Measurements from ENCODE around the gene CUBN. TPM values are rescaled to one million over a fixed set of nuclear protein-coding genes. Genes with fewer than 3 reads are reported as not detected.

CUBN gene
- total and polyA plus RNA-seq, 10 of the 15 experiments (the other 5 are each of a cell fraction or from before 2014, with no cell fraction given) = under 0.01 to 0.14 (median 0.02) TPM; not detected in 6

- ATAC-seq (no peak), DNase-seq (ENCODE audit: low read depth, low spot score) (no peak), FAIRE-seq (no peak)
- H3K4me2 ChIP-seq (ENCODE audit: control insufficient read depth, insufficient read depth) = no peak overlapping the region
- no peak overlapping the region for H2AFZ ChIP-seq (ENCODE audit: control insufficient read depth, low read depth, low read length)
- no peaks in the 10 kb centered on the region for H3K4me1 ChIP-seq (ENCODE audit: control insufficient read depth, insufficient read depth, low read length)
- no peak overlapping the region for H3K27ac ChIP-seq (ENCODE audit: control insufficient read depth, insufficient read depth)
- no peaks in the 10 kb centered on the region for H3K79me2 ChIP-seq (ENCODE audit: control insufficient read depth, insufficient read depth, low read length)
- H3K36me3 ChIP-seq (ENCODE audit: control insufficient read depth in 2 of 2, insufficient read depth in 2 of 2, low read length in 1 of 2) = no peaks in the 10 kb centered on the region
- RAD21 ChIA-PET (ENCODE audit: unreplicated experiment) = no interaction called here
- CTCF ChIA-PET = no interaction called here
- no peaks in the 10 kb centered on the region for H3K9me3 ChIP-seq (replicated peaks; ENCODE audit: control insufficient read depth, insufficient read depth, low read length)
- H4K20me1 ChIP-seq (ENCODE audit: control insufficient read depth, insufficient read depth) = no peaks in the 10 kb centered on the region
- POLR2A ChIA-PET = no interaction called here
- intact Hi-C loops (cut with micrococcal nuclease; ENCODE audit: unreplicated experiment) (no loop called here), in situ Hi-C loops (cut with MboI) (no loop called here)
- 50% methylated on average over 4 of the region's 4 CpGs for WGBS (ENCODE audit: insufficient coverage, insufficient replicate concordance, low lambda C conversion rate, missing lambda C conversion rate)
- H3K4me3 ChIP-seq = no peak overlapping the region
- TF ChIP-seq MLLT1 (IDR thresholded peaks at IDR 0.05) = no peak
- no peak for TF ChIP-seq CHD4 (IDR thresholded peaks at IDR 0.05)
- no peaks in the 10 kb centered on the region for H3K27me3 ChIP-seq (replicated peaks in 1 of 2; ENCODE audit: control insufficient read depth in 2 of 2, insufficient read depth in 2 of 2, low read length in 1 of 2)
- no peak overlapping the region for H3K9ac ChIP-seq (ENCODE audit: control insufficient read depth, insufficient read depth, low read length)
- BruUV-seq (replicated peaks) = no TSS peak
- SMC1A ChIA-PET (ENCODE audit: uncharacterized antibody, unreplicated experiment) = no interaction called here
These were observed 225.0 kb downstream of the CUBN start for GRCh38 chr10:16904639-16905061.

GRCh38 chr10:16904049-16904448 is 225.6 kb downstream of the CUBN start:
- in situ Hi-C loops (cut with MboI) (no loop called here), intact Hi-C loops (cut with micrococcal nuclease; ENCODE audit: unreplicated experiment) (no loop called here)
- Histone ChIP-seq H2AFZ (ENCODE audit: control insufficient read depth, low read depth, low read length) (no peak overlapping the region), H3K79me2 (ENCODE audit: control insufficient read depth, insufficient read depth, low read length) (no peaks in the 10 kb centered on the region), H3K4me3 (no peak overlapping the region), H3K27ac (ENCODE audit: control insufficient read depth, insufficient read depth) (no peak overlapping the region), H3K27me3 (replicated peaks in 1 of 2; ENCODE audit: control insufficient read depth in 2 of 2, insufficient read depth in 2 of 2, low read length in 1 of 2) (no peaks in the 10 kb centered on the region), H3K4me1 (ENCODE audit: control insufficient read depth, insufficient read depth, low read length) (no peaks in the 10 kb centered on the region), H3K4me2 (ENCODE audit: control insufficient read depth, insufficient read depth) (no peak overlapping the region), H3K9me3 (replicated peaks; ENCODE audit: control insufficient read depth, insufficient read depth, low read length) (no peaks in the 10 kb centered on the region), H3K9ac (ENCODE audit: control insufficient read depth, insufficient read depth, low read length) (no peak overlapping the region), H4K20me1 (ENCODE audit: control insufficient read depth, insufficient read depth) (no peaks in the 10 kb centered on the region), H3K36me3 (ENCODE audit: control insufficient read depth in 2 of 2, insufficient read depth in 2 of 2, low read length in 1 of 2) (no peaks in the 10 kb centered on the region)
- POLR2A ChIA-PET = no interaction called here
- ATAC-seq (no peak), DNase-seq (ENCODE audit: low read depth, low spot score) (no peak), FAIRE-seq (no peak)
- TF ChIP-seq BACH1 (IDR thresholded peaks at IDR 0.05; ENCODE audit: borderline replicate concordance) (no peak), BCL11A (IDR thresholded peaks at IDR 0.05; ENCODE audit: low read depth, low read length) (no peak), POLR2AphosphoS2 (IDR thresholded peaks at IDR 0.05; ENCODE audit: low read depth, low read length) (no peak), STAT1 (conservative IDR thresholded peaks at IDR 0.05) (no peak), EP300 (IDR thresholded peaks at IDR 0.05; ENCODE audit: borderline replicate concordance in 1 of 2, control insufficient read depth in 1 of 2, low read depth in 2 of 2, low read length in 2 of 2) (no peak), NR2C1 (IDR thresholded peaks at IDR 0.05) (no peak), ZNF592 (IDR thresholded peaks at IDR 0.05) (no peak), MTA2 (IDR thresholded peaks at IDR 0.05; ENCODE audit: low read depth) (no peak), TCF12 (IDR thresholded peaks at IDR 0.05; ENCODE audit: low read depth, low read length) (no peak)
- SMC1A ChIA-PET (ENCODE audit: uncharacterized antibody, unreplicated experiment) = no interaction called here
- CTCF ChIA-PET = no interaction called here
- RAD21 ChIA-PET (ENCODE audit: unreplicated experiment) = no interaction called here
- no TSS peak for BruUV-seq (replicated peaks)

Data from GM12878 (cell line).